NCI-H524 (cell line): Measurements from ENCODE around the gene POM121.
"Not testable (repeated sequence)": the region's sequence is repeated elsewhere in the genome, so short reads cannot be mapped to it uniquely, and the experiment has no call there.

Experiments
- DNase-seq, 2 experiments: peaks; one replicate each; lab custom pipeline; 2025; lab: John Stamatoyannopoulos, UW

POM121 gene

GRCh38 chr7:72924733-72925545 is at the start of gene POM121:
Gene POM121, plus strand, starts transcription at chr7:72925095. Its CDS starts 27 bp downstream, at chr7:72925122.
- DNase-seq, result peak; percentile 12 to 75

- peak; percentile 80 to 91 for DNase-seq
Observed at GRCh38 chr7:72879079-72879736, 45.7 kb upstream of the POM121 start.

DNA sequence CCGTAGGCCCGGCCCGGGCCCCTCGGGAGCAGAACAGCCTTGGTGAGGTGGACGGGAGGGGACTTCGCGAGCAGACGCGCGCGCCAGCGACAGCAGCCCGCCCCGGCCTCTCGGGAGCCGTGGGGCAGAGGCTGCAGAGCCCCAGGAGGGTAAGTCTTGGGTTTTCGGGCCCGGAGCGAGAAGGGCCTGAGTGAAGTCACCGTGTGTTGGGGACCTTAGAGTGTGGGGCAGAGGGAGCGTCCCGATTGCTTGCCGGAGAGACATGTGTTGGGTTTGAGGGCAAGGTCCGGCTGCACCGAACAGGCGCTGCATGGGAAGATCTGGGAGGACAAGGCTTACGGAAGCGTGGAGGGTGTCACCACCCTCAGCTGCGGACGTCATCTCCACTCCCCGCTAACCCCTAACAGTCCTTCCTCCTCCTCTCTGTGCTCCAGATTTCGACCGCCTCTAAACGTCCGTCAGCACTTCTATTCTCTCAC is 45.1 kb upstream of the POM121 start:
- not testable (repeated sequence) for DNase-seq

DNA sequence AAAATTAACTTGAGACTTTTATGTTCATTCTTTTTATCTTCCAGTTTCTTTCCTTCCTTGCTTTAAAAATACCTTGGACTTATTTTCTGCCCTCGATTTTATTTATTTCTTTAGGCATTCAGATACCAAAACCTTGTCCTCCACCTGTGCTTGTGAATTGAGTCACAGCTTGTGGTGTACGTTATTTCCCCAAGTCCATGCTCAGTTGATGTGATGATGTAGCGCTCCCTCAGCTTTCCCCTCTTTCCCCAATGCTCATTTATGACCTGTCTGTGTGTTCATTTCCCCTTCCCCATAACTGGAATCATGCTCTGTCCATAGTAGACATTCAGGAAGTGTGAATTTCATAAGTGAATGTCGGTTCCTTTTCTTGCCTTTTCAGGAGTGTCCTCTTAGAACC is 33.1 kb upstream of the POM121 start:
- not testable (repeated sequence) for DNase-seq

- DNase-seq, result not testable (repeated sequence)
Observed at GRCh38 chr7:72904740-72905139, 20.2 kb upstream of the POM121 start.

DNA sequence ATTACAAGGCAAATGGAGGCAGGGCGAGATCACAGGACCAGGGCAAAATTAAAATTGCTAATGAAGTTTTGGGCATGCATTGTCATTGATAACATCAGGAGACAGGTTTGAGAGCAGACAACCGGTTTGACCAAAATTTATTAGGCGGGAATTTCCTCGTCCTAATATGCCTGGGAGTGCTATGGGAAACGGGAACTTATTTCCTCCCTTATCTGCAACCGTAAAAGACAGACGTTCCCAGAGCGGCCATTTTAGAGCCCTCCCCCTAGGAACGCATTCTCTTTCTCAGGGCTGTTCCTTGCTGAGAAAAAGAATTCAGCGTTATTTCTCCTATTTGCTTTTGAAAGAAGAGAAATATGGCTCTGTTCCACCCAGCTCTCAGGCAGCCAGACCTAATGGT is 16.5 kb upstream of the POM121 start:
- not testable (repeated sequence) for DNase-seq

- DNase-seq, result not testable (repeated sequence)
Observed at GRCh38 chr7:72911395-72911794, 13.5 kb upstream of the POM121 start.

- DNase-seq, result not testable (repeated sequence)
Observed at GRCh38 chr7:72913750-72914149, 11.1 kb upstream of the POM121 start.

- peak in 1 of 2 experiments; percentile 39 for DNase-seq
Observed at GRCh38 chr7:72914756-72915525, 10.0 kb upstream of the POM121 start.

- DNase-seq, result no peak
Observed at GRCh38 chr7:72919256-72919775, 5.6 kb upstream of the POM121 start.

DNA sequence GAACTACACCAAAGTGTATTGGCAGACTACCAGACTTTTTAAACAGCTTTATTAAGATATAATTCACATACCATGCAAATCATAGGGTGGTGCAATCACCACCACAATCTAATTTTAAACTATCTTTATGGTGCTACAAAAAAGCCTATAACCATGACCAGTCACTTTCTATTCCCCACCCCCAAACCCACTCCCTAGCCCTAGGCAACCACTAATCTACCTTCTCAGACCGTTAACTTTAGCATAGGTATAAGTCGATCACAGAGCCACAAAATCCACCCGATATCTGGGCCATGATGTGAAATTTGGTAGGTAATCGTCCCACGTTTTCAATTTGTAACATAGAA is 536 bp upstream of the POM121 start:
- no peak for DNase-seq

- peak; percentile 16 to 62 for DNase-seq
Observed at GRCh38 chr7:72925546-72926120, 738 bp downstream of the POM121 start.

DNA sequence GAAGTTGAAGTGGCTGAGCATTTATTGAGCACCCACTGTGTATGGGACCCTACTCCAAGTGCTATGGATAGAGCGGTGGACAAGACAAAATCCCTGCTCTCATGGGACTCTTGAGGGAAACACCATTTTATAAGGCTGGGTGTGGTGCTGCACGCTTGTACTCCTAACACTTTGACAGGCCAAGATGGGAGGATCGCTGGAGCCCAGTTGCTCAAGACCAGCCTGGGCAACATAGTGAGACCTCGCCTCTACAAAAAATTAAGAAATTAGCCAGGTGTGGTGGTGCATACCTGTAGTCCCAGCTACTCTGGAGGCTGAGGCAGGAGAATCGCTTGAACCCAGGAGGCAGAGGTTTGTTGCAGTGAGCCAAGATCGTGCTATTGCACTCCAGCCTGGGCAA is 2.9 kb downstream of the POM121 start:
- not testable (repeated sequence) for DNase-seq

DNA sequence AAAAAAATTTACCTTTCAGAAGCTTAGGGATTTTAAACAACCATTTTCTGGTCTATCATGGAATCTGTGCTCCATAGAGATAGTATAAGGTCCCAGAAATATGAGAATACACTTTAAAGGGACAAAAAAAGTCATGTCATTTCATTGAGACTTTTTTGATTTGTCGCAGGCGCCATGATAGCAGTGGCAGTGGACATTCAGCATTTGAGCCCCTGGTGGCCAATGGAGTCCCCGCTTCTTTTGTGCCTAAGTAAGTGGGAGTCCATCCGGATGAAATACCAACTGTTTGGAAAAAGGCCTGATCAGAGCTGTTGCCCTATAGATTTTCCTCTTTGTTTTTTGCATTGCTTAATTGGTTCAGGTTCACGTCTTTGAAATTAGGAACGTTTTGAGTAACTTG is 3.3 kb downstream of the POM121 start:
- not testable (repeated sequence) for DNase-seq

DNA sequence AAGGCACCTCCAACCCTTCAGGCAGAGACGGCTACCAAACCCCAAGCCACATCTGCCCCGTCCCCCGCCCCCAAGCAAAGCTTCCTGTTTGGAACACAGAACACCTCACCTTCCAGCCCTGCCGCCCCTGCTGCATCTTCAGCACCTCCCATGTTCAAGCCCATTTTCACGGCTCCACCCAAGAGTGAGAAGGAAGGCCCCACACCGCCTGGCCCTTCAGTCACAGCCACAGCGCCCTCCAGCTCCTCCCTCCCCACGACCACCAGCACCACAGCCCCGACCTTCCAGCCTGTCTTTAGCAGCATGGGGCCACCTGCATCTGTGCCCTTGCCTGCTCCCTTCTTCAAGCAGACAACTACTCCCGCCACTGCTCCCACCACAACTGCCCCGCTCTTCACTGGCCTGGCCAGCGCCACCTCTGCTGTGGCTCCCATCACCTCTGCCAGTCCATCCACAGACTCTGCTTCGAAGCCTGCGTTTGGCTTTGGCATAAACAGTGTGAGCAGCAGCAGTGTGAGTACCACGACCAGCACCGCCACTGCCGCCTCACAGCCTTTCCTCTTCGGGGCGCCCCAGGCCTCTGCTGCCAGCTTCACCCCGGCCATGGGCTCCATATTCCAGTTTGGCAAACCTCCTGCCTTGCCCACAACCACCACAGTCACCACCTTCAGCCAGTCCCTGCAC is 17.3 kb downstream of the POM121 start:
- not testable (repeated sequence) for DNase-seq

GRCh38 chr7:72942956-72943355 is 18.1 kb downstream of the POM121 start:
- DNase-seq, result not testable (repeated sequence)

GRCh38 chr7:72944937-72945336 is 20.0 kb downstream of the POM121 start:
- not testable (repeated sequence) for DNase-seq

- DNase-seq, result not testable (repeated sequence)
Observed at GRCh38 chr7:72945597-72945996, 20.7 kb downstream of the POM121 start.

GRCh38 chr7:72946130-72946745 is 21.3 kb downstream of the POM121 start:
- peak in 1 of 2 experiments; percentile 3 for DNase-seq

GRCh38 chr7:72948714-72949113 is 23.8 kb downstream of the POM121 start:
- not testable (repeated sequence) for DNase-seq

- DNase-seq, result not testable (repeated sequence)
Observed at GRCh38 chr7:72949276-72949675, 24.4 kb downstream of the POM121 start.
